ENCODE data around the gene FDX2. TPM values are rescaled to one million over a fixed set of nuclear protein-coding genes. Genes with fewer than 3 reads are reported as not detected.

The FDX2 gene
- total and polyA plus RNA-seq, 2 of the 13 experiments (the other 11 are each of a cell fraction or from before 2014, with no cell fraction given): 21.0 to 24.7 TPM

GRCh38 chr19:10286803-10287737 is 28.7 kb downstream of the FDX2 start, which contains the start of gene ICAM4 (continued):
- TF ChIP-seq ZNF337 (CRISPR knock-in tag; IDR thresholded peaks at IDR 0.05; ENCODE audit: borderline replicate concordance, low read depth) (no peak), ARNTL (CRISPR knock-in tag; IDR thresholded peaks at IDR 0.05) (no peak), MAZ (IDR thresholded peaks at IDR 0.05; ENCODE audit: borderline replicate concordance, low read depth, low read length) (peak; percentile 84; the same call in 1 of the 2 replicates), MAZ (CRISPR knock-in tag; IDR thresholded peaks at IDR 0.05; ENCODE audit: low read depth) (no peak), MAF1 (CRISPR knock-in tag; IDR thresholded peaks at IDR 0.05; ENCODE audit: borderline replicate concordance) (no peak), NR3C1 (CRISPR knock-in tag; IDR thresholded peaks at IDR 0.05) (no peak), CENPT (CRISPR knock-in tag; IDR thresholded peaks at IDR 0.05; ENCODE audit: low read depth) (peak; percentile 59; the same call in 1 of the 2 replicates), ZNF839 (CRISPR knock-in tag; IDR thresholded peaks at IDR 0.05; ENCODE audit: borderline replicate concordance) (no peak), ZNF674 (CRISPR knock-in tag; IDR thresholded peaks at IDR 0.05; ENCODE audit: low read depth) (no peak), KLF13 (CRISPR knock-in tag; IDR thresholded peaks at IDR 0.05) (no peak), SSRP1 (CRISPR knock-in tag; IDR thresholded peaks at IDR 0.05) (no peak), ZMYM4 (CRISPR knock-in tag; IDR thresholded peaks at IDR 0.05) (0 out of 2 replicates have a peak, but pooled peaks have one; percentile 14), SMAD3 (CRISPR knock-in tag; IDR thresholded peaks at IDR 0.05) (no peak), TARDBP (CRISPR knock-in tag; IDR thresholded peaks at IDR 0.05) (0 out of 2 replicates have a peak, but pooled peaks have one; percentile 27), ELF3 (CRISPR knock-in tag; IDR thresholded peaks at IDR 0.05) (0 out of 2 replicates have a peak, but pooled peaks have one; percentile 8), ZNF468 (CRISPR knock-in tag; IDR thresholded peaks at IDR 0.05) (peak; percentile 89; the same call in 1 of the 2 replicates), CTCF (CRISPR knock-in tag; IDR thresholded peaks at IDR 0.05) (no peak)
- TF ChIP-seq, protein P1, sequence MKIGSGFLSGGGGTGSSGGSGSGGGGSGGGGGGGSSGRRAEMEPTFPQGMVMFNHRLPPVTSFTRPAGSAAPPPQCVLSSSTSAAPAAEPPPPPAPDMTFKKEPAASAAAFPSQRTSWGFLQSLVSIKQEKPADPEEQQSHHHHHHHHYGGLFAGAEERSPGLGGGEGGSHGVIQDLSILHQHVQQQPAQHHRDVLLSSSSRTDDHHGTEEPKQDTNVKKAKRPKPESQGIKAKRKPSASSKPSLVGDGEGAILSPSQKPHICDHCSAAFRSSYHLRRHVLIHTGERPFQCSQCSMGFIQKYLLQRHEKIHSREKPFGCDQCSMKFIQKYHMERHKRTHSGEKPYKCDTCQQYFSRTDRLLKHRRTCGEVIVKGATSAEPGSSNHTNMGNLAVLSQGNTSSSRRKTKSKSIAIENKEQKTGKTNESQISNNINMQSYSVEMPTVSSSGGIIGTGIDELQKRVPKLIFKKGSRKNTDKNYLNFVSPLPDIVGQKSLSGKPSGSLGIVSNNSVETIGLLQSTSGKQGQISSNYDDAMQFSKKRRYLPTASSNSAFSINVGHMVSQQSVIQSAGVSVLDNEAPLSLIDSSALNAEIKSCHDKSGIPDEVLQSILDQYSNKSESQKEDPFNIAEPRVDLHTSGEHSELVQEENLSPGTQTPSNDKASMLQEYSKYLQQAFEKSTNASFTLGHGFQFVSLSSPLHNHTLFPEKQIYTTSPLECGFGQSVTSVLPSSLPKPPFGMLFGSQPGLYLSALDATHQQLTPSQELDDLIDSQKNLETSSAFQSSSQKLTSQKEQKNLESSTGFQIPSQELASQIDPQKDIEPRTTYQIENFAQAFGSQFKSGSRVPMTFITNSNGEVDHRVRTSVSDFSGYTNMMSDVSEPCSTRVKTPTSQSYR (CRISPR knock-in tag; IDR thresholded peaks at IDR 0.05; ENCODE audit: borderline replicate concordance): no peak
